Right atrium auricular region (tissue), 2 donors: ENCODE data around the gene GABRA1. TPM values are rescaled to one million over a fixed set of nuclear protein-coding genes. Genes with fewer than 3 reads are reported as not detected.

Source experiments
- DNase-seq: peaks from one replicate; pipeline ENCODE4 v3.0.0-alpha.2; 2019; ENCODE audit warnings: low spot score
- H3K27ac ChIP-seq, 2 donors: fragments of 200-600 bp; sonication (generic); 1 replicate in 1 of 2; 2 replicates in 1 of 2; pipeline ENCODE4 v1.5.1; 2016 to 2019
- H3K27me3 ChIP-seq, 2 donors: fragments of 200-600 bp; sonication (generic); one replicate each; pipeline versions ENCODE4 v1.5.1 to v1.6.0; 2017 to 2019
- H3K36me3 ChIP-seq: fragments of 200-600 bp; sonication (generic); one replicate; pipeline ENCODE4 v1.5.1; 2016
- H3K4me1 ChIP-seq, 2 donors: fragments of 200-600 bp; sonication (generic); one replicate each; pipeline versions ENCODE4 v1.5.1 to v1.6.0; 2017 to 2019
- H3K4me3 ChIP-seq, 2 donors: fragments of 200-600 bp; sonication (generic); 1 replicate in 1 of 2; 2 replicates in 1 of 2; pipeline ENCODE4 v1.5.1; 2017 to 2019; ENCODE audit warnings: mild to moderate bottlenecking in 1 of 2, moderate library complexity in 1 of 2
- H3K9me3 ChIP-seq, 2 donors: fragments of 200-600 bp; sonication (generic); one replicate each; pipeline ENCODE4 v1.5.1; 2019
- total RNA-seq, 2 donors: library from RNA; depleted of rRNA; stranded (reverse); fragments of >200 nt; gene quantifications; one replicate each; pipeline ENCODE4 v1.1.0, GENCODE V29; 2016
- TF ChIP-seq, protein P1 (sequence below), 2 donors: fragments of 200-600 bp; sonication (generic); IDR thresholded peaks; one replicate each; pipeline ENCODE4 v1.5.1; 2019; ENCODE audit warnings: antibody characterized with exemption in 2 of 2

Gene GABRA1
- total RNA-seq, 2 donors from 2014 or later = not detected

DNA sequence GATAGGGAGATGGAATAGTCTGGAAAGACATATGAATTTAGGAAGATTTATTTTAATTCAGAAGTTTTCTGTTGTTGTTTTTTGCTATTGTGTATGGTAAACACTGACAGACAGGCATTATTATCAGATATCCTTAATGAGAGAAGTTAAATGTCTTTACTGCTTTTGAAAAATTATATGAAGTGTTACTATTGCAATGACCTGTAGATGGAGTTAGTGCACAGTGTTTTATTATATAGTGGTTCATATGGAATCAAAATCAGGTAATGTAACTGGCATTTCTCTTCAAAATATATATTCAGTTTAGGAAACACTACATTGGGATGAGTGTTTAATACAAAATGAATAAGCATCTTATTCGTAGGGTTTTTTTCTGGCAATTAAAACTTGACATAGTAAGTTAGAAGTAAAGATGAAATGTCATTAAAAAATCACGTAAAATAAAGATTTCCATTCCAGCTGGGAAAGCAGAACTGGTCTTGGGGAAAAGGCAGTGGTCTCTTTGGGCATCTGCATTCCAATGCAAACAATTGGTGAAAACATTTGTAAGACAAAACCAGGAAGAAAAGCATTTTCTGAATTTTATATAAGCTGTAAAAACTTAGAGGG lies 3.9 kb downstream of the GABRA1 start:
- TF ChIP-seq, protein P1, sequence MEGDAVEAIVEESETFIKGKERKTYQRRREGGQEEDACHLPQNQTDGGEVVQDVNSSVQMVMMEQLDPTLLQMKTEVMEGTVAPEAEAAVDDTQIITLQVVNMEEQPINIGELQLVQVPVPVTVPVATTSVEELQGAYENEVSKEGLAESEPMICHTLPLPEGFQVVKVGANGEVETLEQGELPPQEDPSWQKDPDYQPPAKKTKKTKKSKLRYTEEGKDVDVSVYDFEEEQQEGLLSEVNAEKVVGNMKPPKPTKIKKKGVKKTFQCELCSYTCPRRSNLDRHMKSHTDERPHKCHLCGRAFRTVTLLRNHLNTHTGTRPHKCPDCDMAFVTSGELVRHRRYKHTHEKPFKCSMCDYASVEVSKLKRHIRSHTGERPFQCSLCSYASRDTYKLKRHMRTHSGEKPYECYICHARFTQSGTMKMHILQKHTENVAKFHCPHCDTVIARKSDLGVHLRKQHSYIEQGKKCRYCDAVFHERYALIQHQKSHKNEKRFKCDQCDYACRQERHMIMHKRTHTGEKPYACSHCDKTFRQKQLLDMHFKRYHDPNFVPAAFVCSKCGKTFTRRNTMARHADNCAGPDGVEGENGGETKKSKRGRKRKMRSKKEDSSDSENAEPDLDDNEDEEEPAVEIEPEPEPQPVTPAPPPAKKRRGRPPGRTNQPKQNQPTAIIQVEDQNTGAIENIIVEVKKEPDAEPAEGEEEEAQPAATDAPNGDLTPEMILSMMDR (IDR thresholded peaks at IDR 0.05) = no peak
- no peak for DNase-seq
- Histone ChIP-seq H3K9me3 (no peaks in the 10 kb centered on the region), H3K27ac (no peak overlapping the region), H3K36me3 (no peaks in the 10 kb centered on the region), H3K27me3 (peaks cover 0 to 7% of the 10 kb centered on the region in 2 donors), H3K4me1 (peaks cover 0 to 4% of the 10 kb centered on the region in 2 donors), H3K4me3 (no peak overlapping the region)

DNA sequence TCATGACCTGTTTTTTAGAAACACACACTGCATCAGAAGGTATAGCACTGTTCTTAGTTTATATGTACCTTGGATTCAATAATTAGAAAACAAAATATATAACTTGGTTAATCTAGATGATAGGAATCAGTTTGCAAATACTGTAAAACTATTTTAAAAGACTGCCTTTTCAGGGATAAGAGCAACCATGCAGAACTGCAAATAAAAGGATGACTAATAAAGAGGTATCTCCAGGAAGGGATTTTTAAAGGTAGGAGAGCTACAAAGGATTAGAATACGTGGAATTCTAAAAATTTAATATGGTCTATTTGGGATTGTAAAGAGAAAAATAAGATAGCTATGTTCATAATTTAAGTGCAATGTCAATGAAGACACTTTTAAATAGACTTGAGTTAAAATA lies 9.4 kb downstream of the GABRA1 start:
- no peaks in the 10 kb centered on the region for H3K36me3 ChIP-seq

DNA sequence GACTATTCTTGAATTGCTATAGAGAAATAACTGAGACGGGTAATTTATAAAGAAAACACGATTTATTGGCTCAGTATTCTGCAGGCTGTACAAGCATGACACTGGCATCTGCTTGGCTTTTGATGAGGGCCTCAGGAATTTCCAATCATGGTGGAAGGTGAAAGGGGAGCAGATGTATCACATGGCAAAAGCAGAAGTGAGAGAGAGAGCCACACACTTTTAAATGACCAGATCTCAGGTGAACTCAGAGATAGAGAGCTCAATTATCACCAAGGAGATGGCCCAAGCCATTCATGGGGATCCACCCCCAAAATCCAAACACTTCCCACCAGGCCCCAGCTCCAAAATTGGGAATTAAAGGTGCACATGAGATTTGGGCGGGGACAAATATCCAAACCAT lies 15.3 kb downstream of the GABRA1 start:
- Histone ChIP-seq H3K4me1 (no peaks in the 10 kb centered on the region), H3K27ac (no peak overlapping the region), H3K36me3 (no peaks in the 10 kb centered on the region), H3K27me3 (no peaks in the 10 kb centered on the region), H3K9me3 (no peaks in the 10 kb centered on the region), H3K4me3 (no peak overlapping the region)
- no peak for DNase-seq
- TF ChIP-seq, protein P1 (IDR thresholded peaks at IDR 0.05) = no peak

More for the DNA sequence above, 9.4 kb downstream of the GABRA1 start:
- no peaks in the 10 kb centered on the region for H3K27me3 ChIP-seq
- H3K4me3 ChIP-seq = no peak overlapping the region
- no peak overlapping the region for H3K27ac ChIP-seq
- TF ChIP-seq, protein P1 (IDR thresholded peaks at IDR 0.05) = no peak
- H3K4me1 ChIP-seq = no peaks in the 10 kb centered on the region
- no peak for DNase-seq
- no peaks in the 10 kb centered on the region for H3K9me3 ChIP-seq

DNA sequence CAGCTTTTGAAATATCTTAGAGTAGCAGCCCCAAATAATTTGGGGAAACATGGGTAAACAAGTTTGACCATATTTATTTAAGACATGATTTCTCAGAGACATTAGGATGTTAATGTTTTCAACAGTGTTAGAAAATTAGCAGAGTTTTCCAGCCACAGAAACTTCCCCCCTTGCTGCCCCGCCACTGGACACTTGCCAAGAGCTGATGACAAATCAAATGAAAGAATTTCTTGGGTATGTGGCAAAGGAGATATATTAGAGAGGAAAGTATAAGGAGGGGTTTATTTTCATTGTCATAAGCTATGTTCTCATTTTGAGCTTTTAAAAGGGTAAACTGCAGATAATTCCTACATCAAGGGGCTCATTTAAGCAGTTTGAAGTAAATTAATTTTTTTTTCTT lies 15.9 kb downstream of the GABRA1 start:
- Histone ChIP-seq H3K36me3 (no peaks in the 10 kb centered on the region), H3K4me3 (no peak overlapping the region), H3K4me1 (no peaks in the 10 kb centered on the region), H3K27me3 (no peaks in the 10 kb centered on the region), H3K27ac (no peak overlapping the region), H3K9me3 (no peaks in the 10 kb centered on the region)
- TF ChIP-seq, protein P1 (IDR thresholded peaks at IDR 0.05) = no peak
- no peak for DNase-seq

DNA sequence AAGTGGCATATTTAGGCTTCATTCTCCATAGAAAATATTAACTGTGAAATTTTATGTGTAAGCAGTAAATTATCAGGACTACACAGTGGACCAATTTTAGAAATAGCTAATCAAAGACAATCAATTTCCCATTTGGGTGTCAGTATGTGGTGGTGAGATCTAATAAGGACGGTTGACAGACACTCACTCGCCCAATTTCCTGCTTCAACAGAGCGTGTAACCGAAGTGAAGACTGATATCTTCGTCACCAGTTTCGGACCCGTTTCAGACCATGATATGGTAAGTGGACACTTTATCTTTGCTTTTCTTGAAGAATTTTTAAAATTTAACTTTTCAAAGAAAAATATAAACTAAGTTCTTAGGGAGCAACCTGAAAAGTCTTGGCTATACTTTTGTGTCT lies 17.6 kb downstream of the GABRA1 start:
- H3K36me3 ChIP-seq = no peaks in the 10 kb centered on the region
- no peaks in the 10 kb centered on the region for H3K4me1 ChIP-seq
- TF ChIP-seq, protein P1 (IDR thresholded peaks at IDR 0.05) = no peak
- no peaks in the 10 kb centered on the region for H3K27me3 ChIP-seq
- H3K27ac ChIP-seq = no peak overlapping the region
- no peak for DNase-seq
- H3K4me3 ChIP-seq = no peak overlapping the region
- no peaks in the 10 kb centered on the region for H3K9me3 ChIP-seq

DNA sequence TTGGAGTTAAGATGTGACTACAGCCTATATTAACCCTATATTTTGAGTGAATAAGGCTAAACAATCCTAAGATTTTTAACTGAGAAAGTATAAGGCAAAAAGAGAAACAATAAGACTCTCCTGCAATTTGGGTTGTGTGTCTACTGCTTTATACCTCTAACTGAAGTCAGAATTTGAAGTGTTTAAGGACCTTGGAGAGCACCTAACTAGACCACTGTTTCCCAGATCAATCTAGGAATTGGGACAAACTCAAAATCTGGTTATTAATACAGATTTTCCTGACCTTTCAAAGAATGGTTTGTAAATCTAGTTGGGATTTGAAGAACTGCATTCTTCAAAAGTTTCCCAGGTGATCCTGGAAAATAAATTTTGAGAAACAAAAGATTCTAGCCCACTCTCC lies 42.1 kb downstream of the GABRA1 start:
- TF ChIP-seq, protein P1 (IDR thresholded peaks at IDR 0.05) = no peak
- no peak for DNase-seq
- no peaks in the 10 kb centered on the region for H3K27me3 ChIP-seq
- H3K4me3 ChIP-seq = no peak overlapping the region
- no peak overlapping the region for H3K27ac ChIP-seq
- no peaks in the 10 kb centered on the region for H3K4me1 ChIP-seq
- no peaks in the 10 kb centered on the region for H3K9me3 ChIP-seq
- H3K36me3 ChIP-seq = no peaks in the 10 kb centered on the region
